Suppressor macrophage treated with lipopolysaccharide for 1 hour (primary cell): ENCODE data around the gene TGFBI.

Experiments
- DNase-seq, 3 donors: peaks; one replicate each; pipeline ENCODE4 v3.0.0-alpha.2; 2020 to 2022

TGFBI gene

GRCh38 chr5:136094913-136095641 is 66.3 kb downstream of the TGFBI start:
- DNase-seq = no peak

- no peak for DNase-seq
Observed at GRCh38 chr5:136098176-136098575, 69.4 kb downstream of the TGFBI start.

- DNase-seq = no peak
Observed at GRCh38 chr5:136099870-136100269, 71.1 kb downstream of the TGFBI start.

- DNase-seq = no peak
Observed at GRCh38 chr5:136101884-136102283, 73.1 kb downstream of the TGFBI start.

- no peak for DNase-seq
Observed at GRCh38 chr5:136103118-136103517, 74.3 kb downstream of the TGFBI start.

GRCh38 chr5:136104306-136104965 is 75.6 kb downstream of the TGFBI start:
- no peak for DNase-seq

- no peak for DNase-seq
Observed at GRCh38 chr5:136106351-136107031, 77.7 kb downstream of the TGFBI start.

- DNase-seq = no peak
Observed at GRCh38 chr5:136108180-136108611, 79.4 kb downstream of the TGFBI start.

- no peak for DNase-seq
Observed at GRCh38 chr5:136108766-136109165, 80.0 kb downstream of the TGFBI start.

- DNase-seq = no peak
Observed at GRCh38 chr5:136109453-136110135, 80.8 kb downstream of the TGFBI start.
